ENCODE results near the gene TRPV5. TPM values are rescaled to one million over a fixed set of nuclear protein-coding genes. Genes with fewer than 3 reads are reported as not detected.

TRPV5 gene
- total and polyA plus RNA-seq, 2 of the 8 experiments (the other 6 are each of a cell fraction or from before 2014, with no cell fraction given) = 0.03 TPM; not detected in 1

DNA sequence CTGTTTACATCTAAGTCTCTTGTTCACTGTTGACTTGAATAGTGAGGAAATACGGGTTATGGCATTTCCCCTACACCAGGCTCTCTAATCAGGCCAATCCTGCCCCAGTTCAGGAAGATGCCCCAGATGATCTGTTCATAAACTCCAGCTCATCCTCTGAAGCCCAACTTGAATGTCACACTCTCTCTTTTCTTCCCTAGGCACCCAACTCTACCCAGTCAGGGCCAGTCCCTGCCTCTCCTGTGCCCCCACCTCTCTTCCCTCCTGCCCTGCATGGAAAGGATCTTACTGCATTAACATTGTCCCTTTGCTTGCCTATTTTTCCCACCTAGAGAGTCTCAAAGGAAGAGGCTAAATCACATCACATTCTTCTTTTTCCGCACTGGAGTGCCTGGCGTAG, 37.4 kb downstream of the TRPV5 start:
- Histone ChIP-seq H3K18ac (ENCODE audit: extremely low read depth, low read length) (no peak overlapping the region), H4K5ac (ENCODE audit: insufficient read length, low read depth, low read length) (no peak overlapping the region), H3K4me3 (ENCODE audit: extremely low read depth in 1 of 4, insufficient read depth in 2 of 4, low read depth in 3 of 4, low read length in 4 of 4) (no peak overlapping the region), H3K9me3 (ENCODE audit: insufficient read depth in 2 of 2, low read depth in 1 of 2, low read length in 1 of 2) (no peaks in the 10 kb centered on the region), H3K9ac (replicated peaks in 1 of 4; ENCODE audit: extremely low read depth in 1 of 4, low read depth in 3 of 4, low read length in 3 of 4) (no peak overlapping the region), H3K79me2 (ENCODE audit: control insufficient read depth in 1 of 2, insufficient read depth in 2 of 2, low read length in 2 of 2) (no peaks in the 10 kb centered on the region), H3K27me3 (replicated peaks in 1 of 4; ENCODE audit: control insufficient read depth in 3 of 4, extremely low read depth in 1 of 4, insufficient read depth in 3 of 4, low read length in 3 of 4) (no peaks in the 10 kb centered on the region; a peak in 1 of 7 replicates), H2BK120ac (replicated peaks; ENCODE audit: low read depth, low read length) (no peak overlapping the region), H2AK5ac (ENCODE audit: low read depth, low read length) (no peak overlapping the region), H3K27ac (ENCODE audit: low read depth, low read length) (no peak overlapping the region), H3K36me3 (ENCODE audit: control insufficient read depth in 2 of 4, insufficient read depth in 4 of 4, low read length in 3 of 4) (no peaks in the 10 kb centered on the region), H2AFZ (ENCODE audit: low read length) (no peak overlapping the region), H3K56ac (replicated peaks; ENCODE audit: insufficient read length, low read depth, low read length) (no peak overlapping the region), H2BK20ac (ENCODE audit: low read length) (no peak overlapping the region), H3K23me2 (ENCODE audit: low read depth, low read length) (no peaks in the 10 kb centered on the region; the same call in 1 of the 2 replicates), H4K91ac (replicated peaks; ENCODE audit: insufficient read length, low read length) (no peak overlapping the region), H3K23ac (ENCODE audit: insufficient read length) (no peak overlapping the region), H2BK12ac (ENCODE audit: low read depth, low read length) (no peak overlapping the region), H3K79me1 (ENCODE audit: low read depth, low read length) (no peaks in the 10 kb centered on the region), H4K8ac (ENCODE audit: extremely low read depth, insufficient read depth, low read length) (no peak overlapping the region), H4K20me1 (replicated peaks in 1 of 2; ENCODE audit: control insufficient read depth in 1 of 2, insufficient read depth in 2 of 2, low read length in 2 of 2) (peaks cover 0 to 2% of the 10 kb centered on the region in 2 experiments), H3K14ac (ENCODE audit: insufficient read length) (no peak overlapping the region), H3K4me2 (ENCODE audit: insufficient read depth in 1 of 2, low read depth in 2 of 2, low read length in 2 of 2) (no peak overlapping the region), H3K4me1 (replicated peaks in 1 of 4; ENCODE audit: control insufficient read depth in 3 of 4, insufficient read depth in 4 of 4, low read length in 3 of 4) (peaks cover 0 to 3% (median 0%) of the 10 kb centered on the region in 4 experiments; a peak in 1 of 7 replicates), H3K4ac (replicated peaks; ENCODE audit: insufficient read length, low read depth, low read length) (no peak overlapping the region), H2BK5ac (ENCODE audit: low read depth, low read length) (no peak overlapping the region), H2BK15ac (ENCODE audit: low read length) (no peak overlapping the region)
- CTCF ChIA-PET (ENCODE audit: partially characterized antibody) = interaction anchor here (1.3 to 8.2 kb wide), 6 partner anchors 14 to 107 kb away, joined by 3 to 69 read pairs (median 24); no protein-coding TSS in a partner anchor
- POLR2A ChIA-PET (ENCODE audit: partially characterized antibody) = no interaction called here
- 82% methylated on average over 3 of the region's 3 CpGs; no CpG with 5 or more reads in 1 of the 2 experiments for WGBS, 2 experiments (ENCODE audit: extremely low coverage in 1 of 2, insufficient coverage in 1 of 2, insufficient read length in 1 of 2, insufficient replicate concordance in 2 of 2, low coverage in 1 of 2, low lambda C conversion rate in 2 of 2, missing lambda C conversion rate in 1 of 2)
- no peak for FAIRE-seq
- DNase-seq (ENCODE audit: low read depth in 1 of 2, low spot score in 2 of 2) = no peak
- TF ChIP-seq TBP (IDR thresholded peaks at IDR 0.05; ENCODE audit: low read depth, low read length) (no peak), YY1 (IDR thresholded peaks at IDR 0.05; ENCODE audit: low read depth, low read length) (no peak), TEAD4 (IDR thresholded peaks at IDR 0.05; ENCODE audit: low read depth, low read length) (no peak), SAP30 (IDR thresholded peaks at IDR 0.05; ENCODE audit: insufficient read depth, insufficient replicate concordance, low read length) (no peak), TCF12 (IDR thresholded peaks at IDR 0.05; ENCODE audit: low read depth, low read length) (no peak), KDM4A (IDR thresholded peaks at IDR 0.05; ENCODE audit: low read depth, low read length, severe bottlenecking) (no peak), EGR1 (IDR thresholded peaks at IDR 0.05; ENCODE audit: borderline replicate concordance, low read depth, low read length) (no peak), JUN (IDR thresholded peaks at IDR 0.05; ENCODE audit: low read depth, low read length) (no peak), SIX5 (IDR thresholded peaks at IDR 0.05; ENCODE audit: low read depth, low read length) (no peak), ZNF274 (IDR thresholded peaks at IDR 0.05; ENCODE audit: borderline replicate concordance, extremely low read depth, low read length) (no peak), RNF2 (IDR thresholded peaks at IDR 0.05; ENCODE audit: borderline replicate concordance, low read depth, low read length, missing control alignments, poor library complexity, severe bottlenecking) (no peak), RXRA (IDR thresholded peaks at IDR 0.05; ENCODE audit: insufficient read depth, low read depth, low read length) (no peak), ATF3 (IDR thresholded peaks at IDR 0.05; ENCODE audit: insufficient read depth, low read depth, low read length) (no peak), CTBP2 (IDR thresholded peaks at IDR 0.05; ENCODE audit: borderline replicate concordance, insufficient read depth, insufficient read length, low read length) (no peak)

Measured in H1 (cell line).